Ishikawa (cell line): Measurements from ENCODE around the gene ZNF577.
A peak's percentile ranks its signal among the peaks of the same experiment; 100 is the strongest.

Experiments
- CEBPB ChIP-seq: IDR thresholded peaks from 2 replicates; pipeline ENCODE4 v1.6.1; 2012
- CREB1 ChIP-seq: IDR thresholded peaks from 2 replicates; pipeline ENCODE4 v1.6.1; 2012; ENCODE audit warnings: low read depth
- EGR1 ChIP-seq: IDR thresholded peaks from 2 replicates; pipeline ENCODE4 v1.6.1; 2012
- EP300 ChIP-seq: IDR thresholded peaks from 2 replicates; pipeline ENCODE4 v1.6.1; 2012; ENCODE audit warnings: borderline replicate concordance
- FOXM1 ChIP-seq: IDR thresholded peaks from 2 replicates; pipeline ENCODE4 v1.6.1; 2012; ENCODE audit warnings: low read depth, borderline replicate concordance
- MAX ChIP-seq: IDR thresholded peaks from 2 replicates; pipeline ENCODE4 v1.6.1; 2012
- NFIC ChIP-seq: IDR thresholded peaks from 2 replicates; pipeline ENCODE4 v1.6.1; 2012
- RAD21 ChIP-seq: IDR thresholded peaks from 2 replicates; pipeline ENCODE4 v1.6.1; 2012; ENCODE audit warnings: low read depth
- REST ChIP-seq: IDR thresholded peaks from 2 replicates; pipeline ENCODE4 v1.6.1; 2012; ENCODE audit warnings: low read depth, mild to moderate bottlenecking
- TAF1 ChIP-seq: IDR thresholded peaks from 2 replicates; pipeline ENCODE4 v1.6.1; 2012; ENCODE audit warnings: low read depth, mild to moderate bottlenecking
- TCF12 ChIP-seq: IDR thresholded peaks from 2 replicates; pipeline ENCODE4 v1.6.1; 2012; ENCODE audit warnings: low read depth
- TEAD4 ChIP-seq: IDR thresholded peaks from 2 replicates; pipeline ENCODE4 v1.6.1; 2012
- USF1 ChIP-seq: IDR thresholded peaks from 2 replicates; pipeline ENCODE4 v1.6.1; 2012
- YY1 ChIP-seq: IDR thresholded peaks from 2 replicates; pipeline ENCODE4 v1.6.1; 2012; ENCODE audit warnings: low read depth
- ZBTB7A ChIP-seq: IDR thresholded peaks from 2 replicates; pipeline ENCODE4 v1.6.1; 2012; ENCODE audit warnings: low read depth

ZNF577 gene

GRCh38 chr19:51926784-51927741 lies 39.3 kb upstream of the ZNF577 start, which contains the start of gene ZNF613:
Gene ZNF613 (plus strand): TSS chr19:51927472. CDS start chr19:51936221, 8,749 bp downstream.
- no peak for TF ChIP-seq TEAD4
- TF ChIP-seq REST, result no peak
- no peak; the same call in 1 of the 2 replicates for TF ChIP-seq USF1
- no peak for TF ChIP-seq ZBTB7A
- no peak for TF ChIP-seq NFIC
- TF ChIP-seq CREB1, result 0 out of 2 replicates have a peak, but pooled peaks have one; percentile 32
- TF ChIP-seq TCF12, result no peak
- TF ChIP-seq CEBPB, result no peak
- peak; percentile 77 for TF ChIP-seq MAX
- TF ChIP-seq FOXM1, result no peak
- TF ChIP-seq EP300, result no peak
- peak; percentile 98 for TF ChIP-seq YY1
- 0 out of 2 replicates have a peak, but pooled peaks have one; percentile 8 for TF ChIP-seq RAD21
- TF ChIP-seq EGR1, result peak; percentile 61
- TF ChIP-seq TAF1, result peak; percentile 26; the same call in 1 of the 2 replicates

- TF ChIP-seq NFIC, result no peak
- TF ChIP-seq FOXM1, result no peak
- TF ChIP-seq TAF1, result no peak
- no peak for TF ChIP-seq EP300
- TF ChIP-seq RAD21, result no peak
- TF ChIP-seq YY1, result no peak
- TF ChIP-seq USF1, result no peak
- no peak for TF ChIP-seq CREB1
- TF ChIP-seq REST, result no peak
- no peak for TF ChIP-seq MAX
- TF ChIP-seq TEAD4, result no peak
- no peak for TF ChIP-seq TCF12
- no peak for TF ChIP-seq ZBTB7A
- no peak for TF ChIP-seq CEBPB
- no peak for TF ChIP-seq EGR1
These were observed 38.7 kb upstream of the ZNF577 start for GRCh38 chr19:51926426-51926783.

- no peak for TF ChIP-seq NFIC
- TF ChIP-seq CEBPB, result no peak
- no peak for TF ChIP-seq RAD21
- no peak for TF ChIP-seq MAX
- no peak for TF ChIP-seq TAF1
- no peak for TF ChIP-seq REST
- TF ChIP-seq YY1, result no peak
- TF ChIP-seq ZBTB7A, result no peak
- TF ChIP-seq EGR1, result no peak
- TF ChIP-seq FOXM1, result no peak
These were observed 34.2 kb upstream of the ZNF577 start for GRCh38 chr19:51921949-51922348.
